NCI-H1105 (cell line): ENCODE measurements around the gene SIX4.

Experiments used
- DNase-seq: peaks from one replicate; lab custom pipeline; 2025; lab: John Stamatoyannopoulos, UW

Gene SIX4

DNA sequence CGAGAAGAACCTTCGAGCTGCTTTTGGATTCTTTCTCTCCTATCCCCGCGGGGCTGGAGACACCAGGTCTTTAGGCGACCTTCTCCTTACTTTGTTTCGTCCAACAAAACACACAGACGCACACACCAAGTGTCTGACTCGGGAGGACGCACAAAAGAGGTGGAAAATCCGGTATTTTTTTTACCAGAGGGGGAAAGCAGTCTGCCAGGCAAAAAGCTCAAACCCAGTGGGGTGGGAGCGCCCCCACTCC is 2.1 kb downstream of the SIX4 start:
- no peak for DNase-seq

- peak; percentile 57 for DNase-seq
Observed at GRCh38 chr14:60721326-60722106, 2.6 kb downstream of the SIX4 start.

DNA sequence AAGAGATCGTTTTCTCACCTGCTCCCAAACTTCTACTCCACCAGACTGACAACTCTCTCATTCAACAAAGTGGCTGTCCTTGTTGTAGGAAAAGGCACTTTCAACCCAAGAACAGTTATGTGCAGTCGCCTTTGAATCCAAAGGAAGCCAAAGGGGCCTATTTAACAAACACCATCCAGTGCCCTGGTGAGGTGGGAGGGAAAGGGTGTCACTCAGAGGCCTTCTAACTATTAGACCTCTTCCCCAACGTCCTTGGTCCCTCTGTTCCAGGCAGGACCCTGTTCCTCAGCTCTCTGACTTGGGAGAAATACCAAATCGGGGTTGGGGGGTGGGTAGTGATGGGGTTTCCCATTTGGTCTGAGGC is 3.2 kb downstream of the SIX4 start:
- no peak for DNase-seq

DNA sequence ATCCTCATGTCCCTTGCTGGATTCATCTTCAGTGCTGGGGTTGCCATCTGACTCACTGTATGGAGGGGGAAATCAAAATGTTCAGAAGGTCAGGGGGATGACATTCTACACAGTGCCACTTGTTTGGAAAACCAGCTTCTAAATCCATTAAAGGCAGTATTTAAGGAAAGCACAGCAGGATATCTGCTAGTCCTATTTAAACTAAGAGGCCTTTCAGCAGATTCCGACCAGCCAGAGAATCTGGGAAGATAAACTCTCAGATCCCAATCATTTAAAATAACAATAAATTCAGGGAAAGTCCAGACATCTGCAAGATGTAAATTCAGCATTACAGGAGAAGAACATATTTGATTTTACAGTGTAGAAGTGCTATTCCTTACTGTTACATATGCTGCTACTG is 3.8 kb downstream of the SIX4 start:
- DNase-seq, result no peak

- DNase-seq, result no peak
Observed at GRCh38 chr14:60713513-60713912, 10.6 kb downstream of the SIX4 start.

DNA sequence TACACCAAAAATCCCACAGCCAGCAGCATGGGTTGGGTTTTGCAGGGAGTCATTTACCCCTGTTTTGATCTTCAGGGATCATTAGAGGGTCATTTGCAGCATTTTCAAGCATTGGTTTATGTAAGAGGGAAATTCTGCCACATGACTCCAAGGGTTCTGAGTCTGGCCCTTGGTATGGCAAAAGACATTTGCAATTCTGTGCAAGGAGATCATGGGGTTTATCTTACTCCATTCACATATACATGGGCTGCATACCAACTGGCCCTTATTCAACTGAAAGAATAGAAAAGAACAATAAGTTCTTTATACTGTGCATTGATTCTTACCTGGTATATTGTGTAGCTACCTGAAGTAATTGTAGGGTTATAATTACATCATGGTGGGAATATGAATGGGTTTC is 13.7 kb downstream of the SIX4 start:
- DNase-seq, result no peak

GRCh38 chr14:60707858-60708257 is 16.3 kb downstream of the SIX4 start:
- DNase-seq, result no peak

DNA sequence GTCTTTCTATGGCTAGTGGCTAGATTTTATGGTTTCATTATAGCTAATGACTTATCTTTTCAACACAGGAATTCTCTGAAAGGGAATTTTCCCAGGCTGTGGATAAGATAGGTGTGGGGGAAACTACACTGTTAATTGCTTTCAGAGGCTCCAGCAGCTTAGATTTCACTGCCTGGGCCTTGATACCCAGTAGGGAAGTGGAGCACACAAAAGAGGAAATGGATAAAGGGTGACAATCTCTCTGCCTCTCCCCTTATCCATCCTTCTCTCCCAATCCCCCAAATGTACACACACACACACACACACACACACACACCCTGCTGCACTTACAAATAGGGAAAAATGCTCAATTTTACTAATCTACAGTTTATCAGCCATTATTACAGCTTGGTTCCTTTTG is 19.1 kb downstream of the SIX4 start:
- DNase-seq, result no peak

- no peak for DNase-seq
Observed at GRCh38 chr14:60700598-60700997, 23.6 kb downstream of the SIX4 start.

DNA sequence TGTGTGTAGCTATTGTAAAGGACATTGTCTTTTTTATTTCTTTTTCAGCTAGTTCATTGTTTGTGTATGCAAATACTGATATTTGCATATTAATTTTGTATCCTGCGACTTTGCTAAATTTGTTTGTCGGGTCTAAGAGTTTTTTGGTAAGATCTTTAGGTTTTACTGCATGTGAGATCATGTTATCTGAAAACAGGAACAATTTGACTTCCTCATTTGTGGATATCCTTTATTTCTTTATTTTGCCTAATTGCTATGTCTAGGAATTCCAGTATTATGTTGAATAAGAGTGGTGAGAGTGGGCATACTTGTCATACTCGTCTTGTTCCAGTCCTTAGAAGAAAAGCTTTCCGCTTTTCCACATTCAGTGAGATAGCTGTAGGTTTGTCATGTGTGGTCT is 28.8 kb downstream of the SIX4 start:
- DNase-seq, result no peak

- no peak for DNase-seq
Observed at GRCh38 chr14:60691383-60692113, 32.6 kb downstream of the SIX4 start.

- DNase-seq, result no peak
Observed at GRCh38 chr14:60686865-60687264, 37.3 kb downstream of the SIX4 start.

DNA sequence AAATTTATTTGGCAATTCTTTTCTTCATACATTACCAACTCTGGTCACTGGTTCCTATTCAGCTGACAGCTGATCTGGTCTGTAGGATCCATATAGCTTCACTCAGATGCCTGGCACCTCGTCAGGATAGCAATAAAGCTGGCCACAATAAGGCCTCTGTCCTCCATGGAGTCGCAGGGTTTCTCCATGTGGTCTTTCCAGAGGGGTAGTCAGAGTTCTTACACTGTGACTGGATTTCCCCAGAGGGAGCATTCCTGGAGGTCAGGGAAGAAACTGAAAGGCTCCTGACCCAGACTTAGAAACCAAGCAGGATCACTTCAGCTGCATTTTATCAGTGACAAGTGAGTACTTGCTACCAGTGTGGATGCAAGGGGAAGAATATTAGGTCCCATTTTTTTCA is 39.9 kb downstream of the SIX4 start:
- DNase-seq, result no peak

DNA sequence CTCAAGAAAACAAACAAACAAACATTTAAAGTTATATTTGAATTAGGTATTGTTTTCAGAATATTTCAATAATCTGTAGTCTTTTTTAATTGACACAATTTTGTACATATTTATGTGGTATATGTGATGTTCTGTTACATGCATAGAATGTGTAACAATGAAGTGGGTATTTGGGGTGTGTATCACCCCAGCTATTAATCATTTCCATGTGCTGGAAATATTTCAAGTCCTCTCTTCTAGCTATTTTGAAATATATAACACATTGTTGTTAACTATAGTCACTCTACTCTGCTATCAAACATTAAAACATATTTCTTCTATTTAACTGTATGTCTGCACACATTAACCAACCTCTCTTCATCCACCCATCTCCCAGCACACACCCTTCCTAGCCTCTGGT is 42.9 kb downstream of the SIX4 start:
- DNase-seq, result no peak

GRCh38 chr14:60680511-60680910 is 43.6 kb downstream of the SIX4 start:
- DNase-seq, result no peak

DNA sequence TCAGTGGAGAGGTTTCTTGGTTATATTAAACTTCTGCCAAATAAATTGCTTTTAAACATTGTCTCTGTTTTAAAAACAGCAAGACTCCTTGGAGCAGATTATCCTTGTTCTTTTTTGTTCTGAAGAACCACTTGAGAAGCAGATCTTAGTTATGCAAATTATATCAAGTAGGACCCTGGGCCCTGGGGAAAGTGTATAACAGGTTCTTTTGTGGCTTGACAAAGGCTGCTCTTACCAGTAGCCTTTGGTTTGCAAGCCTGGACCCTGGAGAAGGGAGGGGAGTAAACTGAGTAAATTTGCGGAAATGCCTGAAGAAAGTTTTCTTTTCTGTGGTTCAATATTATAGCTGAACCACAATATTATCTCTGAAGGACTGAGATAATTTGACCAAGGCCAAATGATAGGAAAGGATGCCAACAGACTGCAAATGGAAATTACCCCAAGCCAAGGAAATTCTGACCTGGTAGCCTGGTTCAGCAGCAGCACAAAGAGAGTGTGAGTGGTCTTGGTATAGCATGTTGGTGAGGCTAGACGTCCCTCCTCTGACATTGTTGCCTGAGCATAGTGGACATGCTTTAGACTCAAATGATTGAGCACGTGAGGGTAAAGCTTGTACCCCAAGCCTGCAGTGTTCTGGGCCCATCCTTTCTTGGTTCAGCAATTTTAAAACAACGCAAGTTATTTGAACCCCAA is 44.4 kb downstream of the SIX4 start:
- no peak for DNase-seq

GRCh38 chr14:60677701-60678100 is 46.5 kb downstream of the SIX4 start:
- no peak for DNase-seq

GRCh38 chr14:60670989-60671388 is 53.2 kb downstream of the SIX4 start:
- DNase-seq, result no peak

DNA sequence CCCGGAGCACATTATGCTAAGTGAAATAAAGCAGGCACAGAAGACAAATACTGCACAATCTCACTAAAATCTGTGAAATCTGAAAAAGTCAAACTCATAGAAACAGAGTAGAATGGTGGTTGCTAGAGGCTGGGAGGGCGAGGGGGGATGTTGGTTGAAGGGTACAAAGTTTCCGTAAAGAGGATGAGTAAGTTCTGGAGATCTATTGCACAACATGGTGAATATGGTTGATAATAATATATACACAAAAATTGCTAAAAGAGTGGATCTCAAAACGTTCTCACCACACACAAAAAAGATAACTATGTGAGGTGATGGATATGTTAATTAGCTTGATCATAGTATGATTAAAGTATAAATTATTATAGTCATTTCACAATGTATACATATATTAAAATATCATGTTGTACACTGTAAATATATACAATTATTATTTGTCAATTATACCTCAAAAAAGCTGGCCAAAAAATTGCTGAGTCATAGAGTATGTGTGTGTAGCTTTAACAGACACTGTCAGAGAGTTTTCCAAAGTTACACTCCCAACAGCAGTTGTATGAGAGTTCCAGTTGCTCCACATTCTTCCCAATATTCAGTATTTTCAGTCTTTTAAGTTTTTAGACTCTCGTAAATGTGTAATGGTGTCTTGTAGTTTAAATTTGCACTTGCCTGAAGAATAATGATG is 55.6 kb downstream of the SIX4 start:
- no peak for DNase-seq

DNA sequence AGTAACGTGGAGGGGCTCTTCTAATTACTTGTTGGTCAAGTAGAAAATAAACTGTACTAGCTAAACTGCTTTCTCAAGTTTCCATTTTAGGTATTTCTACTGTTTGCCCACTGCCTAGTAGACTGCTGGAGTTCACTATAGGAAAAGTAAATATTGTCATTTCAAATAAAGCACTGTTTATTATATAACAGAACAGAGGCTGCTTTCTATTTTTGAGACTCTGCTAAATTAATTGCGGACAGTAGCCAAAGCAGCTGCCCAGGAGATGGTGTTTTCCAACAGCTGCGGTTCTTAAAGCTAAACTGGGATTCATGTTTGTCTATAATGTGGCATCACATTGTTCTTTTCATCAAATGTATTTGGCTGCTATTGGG is 59.0 kb downstream of the SIX4 start:
- peak; percentile 35 for DNase-seq

DNA sequence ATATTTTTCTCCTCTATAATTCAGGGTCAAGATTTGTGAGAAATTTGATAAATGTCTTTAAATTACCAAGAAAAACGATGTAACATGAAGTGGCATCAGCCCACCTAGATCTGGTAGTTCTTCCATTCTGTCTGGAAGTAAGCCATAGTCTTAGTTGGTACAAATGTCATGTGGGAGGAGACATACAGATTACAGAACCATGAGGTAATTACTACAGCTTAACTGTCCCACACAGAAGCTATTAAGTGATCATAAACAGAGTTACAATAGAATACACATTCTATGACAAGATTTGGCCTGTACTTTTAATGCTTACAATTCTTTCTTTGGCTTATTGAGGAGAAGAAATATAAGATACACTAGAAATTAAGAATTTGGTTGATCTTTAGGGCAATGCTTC is 61.2 kb downstream of the SIX4 start:
- DNase-seq, result no peak

DNA sequence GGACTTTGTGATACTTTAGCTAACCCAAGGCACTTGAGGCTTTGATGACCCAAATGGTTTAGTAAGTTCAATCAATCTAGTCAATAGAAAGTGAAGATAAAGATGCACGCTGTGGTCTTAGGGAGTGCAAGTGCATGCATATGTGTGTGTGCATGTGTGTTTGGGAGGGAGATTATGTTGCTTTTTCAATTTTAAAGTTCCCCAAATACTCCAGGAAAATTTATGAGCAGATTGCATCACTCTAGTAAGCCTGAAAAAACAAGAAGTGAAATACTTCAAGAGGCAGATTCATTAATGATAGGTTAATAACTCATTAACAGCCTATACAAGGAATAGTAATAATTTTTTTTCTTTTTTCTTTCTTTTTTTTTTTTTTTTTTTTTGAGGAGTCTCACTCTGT is 62.4 kb downstream of the SIX4 start:
- DNase-seq, result no peak
